ENCODE data around the gene FAM120AOS.
A peak's percentile ranks its signal among the peaks of the same experiment; 100 is the strongest.

The FAM120AOS gene

GRCh38 chr9:93453047-93453914 is at the start of gene FAM120AOS:
Gene FAM120AOS, minus strand, starts transcription at chr9:93453581. Its CDS starts 872 bp downstream, at chr9:93452709.
- peak within 1 kb of the TSS; percentile 81 for H3K4me3 ChIP-seq (ENCODE audit: low read depth, low read length)

GRCh38 chr9:93501406-93501805 is 48.0 kb upstream of the FAM120AOS start:
- H3K4me3 ChIP-seq (ENCODE audit: low read depth, low read length), result no peak overlapping the region

GRCh38 chr9:93500571-93501298 is 47.4 kb upstream of the FAM120AOS start:
- H3K4me3 ChIP-seq (ENCODE audit: low read depth, low read length), result no peak overlapping the region

DNA sequence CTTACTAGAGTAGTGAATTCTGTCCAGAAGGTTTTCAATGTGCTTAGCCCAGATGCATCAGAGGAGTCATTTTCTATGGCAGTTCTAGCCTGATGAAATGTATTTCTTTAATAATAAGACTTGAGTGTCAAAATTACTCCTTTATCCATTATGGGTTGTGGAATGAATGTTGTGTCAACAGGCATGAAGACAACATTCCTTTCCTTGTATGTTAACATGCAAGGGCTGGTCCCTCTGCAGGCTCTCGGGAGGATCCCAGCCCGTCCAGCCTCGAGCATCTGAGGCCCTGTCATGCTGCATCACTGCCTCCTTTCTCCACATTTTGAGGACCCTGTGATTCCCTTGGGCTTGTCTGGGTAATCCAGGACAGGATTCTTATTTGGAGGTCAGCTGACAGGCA is 42.9 kb upstream of the FAM120AOS start:
- no peak overlapping the region for H3K4me3 ChIP-seq (ENCODE audit: low read depth, low read length)

DNA sequence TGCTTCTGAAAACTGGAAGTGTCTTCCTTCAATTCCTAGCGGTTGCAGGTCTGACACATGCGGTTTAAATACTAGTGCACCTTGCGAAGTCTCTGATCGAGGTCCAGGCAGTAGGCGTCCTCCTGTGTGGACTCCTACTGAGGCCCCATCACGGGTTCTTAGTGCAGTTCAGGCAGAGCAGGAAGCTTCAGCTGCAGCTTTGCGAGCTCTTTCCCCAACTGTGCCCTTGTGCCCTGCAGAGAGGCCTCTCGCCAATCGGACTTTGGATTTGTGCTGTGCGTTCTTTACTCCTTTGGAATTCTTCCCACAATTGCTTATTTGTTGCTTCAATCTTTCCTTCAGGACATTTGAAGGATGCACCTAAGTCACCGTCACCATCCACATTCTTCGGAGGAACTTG is 40.6 kb upstream of the FAM120AOS start:
- H3K4me3 ChIP-seq (ENCODE audit: low read depth, low read length), result no peak overlapping the region

DNA sequence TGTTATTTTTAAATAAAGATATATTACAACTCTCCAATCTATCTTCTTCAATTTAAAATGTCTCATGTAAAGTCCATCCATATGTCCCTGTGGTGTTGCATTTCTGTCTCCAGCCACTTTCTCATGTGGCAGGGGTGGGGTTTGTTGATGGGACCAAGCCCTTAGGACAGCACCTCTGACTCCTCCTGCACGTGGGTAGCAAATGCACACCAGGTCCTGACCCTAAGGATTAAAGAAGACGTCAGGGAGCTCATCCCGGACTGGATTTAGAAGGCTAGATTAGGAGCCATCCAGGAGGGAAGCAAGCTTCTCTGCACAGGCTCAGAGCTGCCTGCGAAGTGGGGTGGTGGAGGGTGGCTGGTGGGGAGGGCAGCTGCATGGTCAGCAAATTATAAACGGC is 38.9 kb upstream of the FAM120AOS start:
- no peak overlapping the region for H3K4me3 ChIP-seq (ENCODE audit: low read depth, low read length)

GRCh38 chr9:93491593-93492232 is 38.3 kb upstream of the FAM120AOS start:
- no peak overlapping the region for H3K4me3 ChIP-seq (ENCODE audit: low read depth, low read length)

- H3K4me3 ChIP-seq (ENCODE audit: low read depth, low read length), result no peak overlapping the region
Observed at GRCh38 chr9:93488244-93488643, 34.9 kb upstream of the FAM120AOS start.

GRCh38 chr9:93486268-93486667 is 32.9 kb upstream of the FAM120AOS start:
- H3K4me3 ChIP-seq (ENCODE audit: low read depth, low read length), result no peak overlapping the region

- H3K4me3 ChIP-seq (ENCODE audit: low read depth, low read length), result no peak overlapping the region
Observed at GRCh38 chr9:93483497-93483896, 30.1 kb upstream of the FAM120AOS start.

DNA sequence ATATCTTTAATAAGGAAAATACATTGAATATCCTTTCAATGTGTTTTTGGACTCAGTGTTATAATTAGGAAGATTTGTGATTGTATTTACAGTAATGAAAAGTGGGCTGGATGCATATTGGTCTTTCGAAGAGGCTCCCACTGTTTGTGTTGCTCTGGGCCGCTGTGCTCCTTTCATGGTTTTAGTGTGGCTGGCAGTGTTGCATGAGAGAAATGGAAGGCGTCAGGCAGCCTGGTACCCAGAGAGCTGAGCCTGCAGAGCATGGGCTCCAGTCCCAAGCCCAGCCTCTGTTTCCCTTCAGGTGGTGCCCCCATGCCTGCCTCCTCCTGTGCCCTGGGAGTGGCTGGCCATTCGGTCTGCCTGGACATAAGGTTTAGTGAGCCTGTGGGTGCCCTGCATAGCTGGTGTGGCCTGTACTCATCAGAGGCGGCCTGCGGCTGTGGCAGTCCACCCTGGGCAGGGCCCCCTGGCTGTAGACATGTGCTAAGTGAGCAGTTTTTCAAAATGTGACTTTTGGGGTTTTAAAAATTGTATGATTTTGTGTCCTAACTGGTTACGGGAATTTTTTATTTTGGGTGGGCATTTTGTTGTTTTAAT is 27.4 kb upstream of the FAM120AOS start:
- no peak overlapping the region for H3K4me3 ChIP-seq (ENCODE audit: low read depth, low read length)

DNA sequence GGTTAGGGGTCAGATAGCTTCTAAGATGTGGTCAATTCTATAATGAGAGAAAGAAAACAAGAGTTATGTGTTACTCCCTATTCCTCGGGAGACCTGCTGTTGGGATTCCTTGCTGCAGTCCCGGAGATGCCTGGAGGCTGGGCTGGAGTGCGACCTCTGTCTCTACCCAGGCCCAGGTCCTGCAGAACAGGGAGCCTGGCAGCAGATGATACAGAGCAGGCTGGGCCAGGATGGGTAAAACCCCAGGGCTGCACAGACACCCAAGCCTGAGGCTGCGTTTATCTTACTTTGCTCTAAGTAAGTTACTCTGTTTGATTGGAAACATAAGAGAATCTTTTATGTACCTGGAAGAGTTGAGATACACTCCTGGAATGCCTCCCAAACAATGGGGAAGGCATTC is 26.9 kb upstream of the FAM120AOS start:
- H3K4me3 ChIP-seq (ENCODE audit: low read depth, low read length), result no peak overlapping the region

- no peak overlapping the region for H3K4me3 ChIP-seq (ENCODE audit: low read depth, low read length)
Observed at GRCh38 chr9:93479726-93480125, 26.3 kb upstream of the FAM120AOS start.

GRCh38 chr9:93477397-93477796 is 24.0 kb upstream of the FAM120AOS start:
- H3K4me3 ChIP-seq (ENCODE audit: low read depth, low read length), result no peak overlapping the region

DNA sequence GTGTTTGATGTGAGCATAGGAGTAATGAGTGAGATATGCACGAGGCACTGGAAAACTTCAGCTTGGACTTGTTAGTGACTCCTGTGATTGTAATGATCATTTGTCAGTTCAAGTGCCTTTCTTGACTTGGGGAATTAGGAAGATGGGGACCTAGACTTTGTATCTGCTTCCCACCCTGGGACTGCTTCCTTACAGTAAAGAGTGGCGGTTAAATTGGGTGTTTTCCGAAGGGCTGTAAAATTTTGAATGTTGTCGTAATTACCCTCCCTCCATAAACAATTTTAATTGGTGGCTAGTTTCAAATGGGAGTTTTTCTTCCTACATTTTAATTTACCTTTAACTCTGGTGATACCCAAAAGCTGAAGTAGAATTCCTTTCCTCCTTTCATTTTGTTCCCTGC is 23.5 kb upstream of the FAM120AOS start:
- H3K4me3 ChIP-seq (ENCODE audit: low read depth, low read length), result no peak overlapping the region

- no peak overlapping the region for H3K4me3 ChIP-seq (ENCODE audit: low read depth, low read length)
Observed at GRCh38 chr9:93475856-93476255, 22.5 kb upstream of the FAM120AOS start.

DNA sequence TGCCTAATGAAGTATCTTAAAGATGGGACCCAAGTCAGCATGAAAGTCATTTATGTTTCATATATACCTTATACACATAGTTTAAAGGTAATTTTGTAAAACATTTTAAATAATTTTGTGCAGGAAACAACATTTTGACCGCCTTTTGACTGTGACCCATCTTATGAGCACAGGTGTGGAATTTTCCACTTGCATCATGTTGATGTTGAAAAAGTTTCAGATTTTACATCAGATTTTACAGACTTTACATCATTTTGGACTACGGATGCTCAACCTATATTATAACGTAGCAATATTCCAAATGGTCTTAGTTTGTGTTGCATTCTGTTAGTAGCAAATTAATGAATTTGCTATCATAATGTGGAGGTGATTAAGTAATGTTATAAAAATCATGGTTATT is 21.7 kb upstream of the FAM120AOS start:
- H3K4me3 ChIP-seq (ENCODE audit: low read depth, low read length), result no peak overlapping the region

DNA sequence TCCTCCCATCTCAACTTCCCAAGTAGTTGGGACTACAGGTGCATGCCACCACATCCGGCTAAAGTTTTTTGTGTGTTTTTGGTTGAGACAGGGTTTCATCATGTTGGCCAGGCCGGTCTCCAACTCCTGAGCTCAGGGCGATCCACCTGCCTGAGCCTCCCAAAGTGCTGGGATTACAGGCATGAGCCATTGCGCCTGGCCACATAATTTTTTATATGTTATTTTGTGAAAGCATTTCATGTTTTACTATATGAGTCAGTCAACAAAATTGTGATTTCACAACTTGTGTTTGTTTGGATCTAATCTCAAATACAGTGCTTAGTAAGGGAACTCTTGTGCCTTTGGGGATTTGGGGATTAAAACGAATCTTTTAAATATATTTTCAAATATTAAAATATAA is 20.0 kb upstream of the FAM120AOS start:
- no peak overlapping the region for H3K4me3 ChIP-seq (ENCODE audit: low read depth, low read length)

GRCh38 chr9:93471124-93471523 is 17.7 kb upstream of the FAM120AOS start:
- H3K4me3 ChIP-seq (ENCODE audit: low read depth, low read length), result no peak overlapping the region

DNA sequence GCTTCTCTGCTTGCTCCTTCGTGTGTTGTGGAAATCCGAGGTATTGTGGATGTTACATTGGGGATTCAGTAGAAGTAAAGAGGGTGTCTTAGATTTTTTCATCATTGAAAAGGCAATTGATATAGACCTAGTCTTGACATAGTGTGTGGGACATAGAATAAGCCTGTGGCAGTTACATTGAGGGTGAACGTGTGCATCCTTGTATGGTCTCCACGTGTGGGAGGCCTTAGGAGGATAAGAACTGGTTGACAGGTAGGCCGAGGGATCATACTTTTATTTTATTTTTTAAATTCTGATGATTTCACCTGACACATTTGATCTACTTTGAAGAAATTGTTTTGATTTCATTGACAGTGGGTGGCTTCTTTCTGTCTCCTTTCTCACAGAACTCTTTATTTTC is 17.0 kb upstream of the FAM120AOS start:
- no peak overlapping the region for H3K4me3 ChIP-seq (ENCODE audit: low read depth, low read length)

DNA sequence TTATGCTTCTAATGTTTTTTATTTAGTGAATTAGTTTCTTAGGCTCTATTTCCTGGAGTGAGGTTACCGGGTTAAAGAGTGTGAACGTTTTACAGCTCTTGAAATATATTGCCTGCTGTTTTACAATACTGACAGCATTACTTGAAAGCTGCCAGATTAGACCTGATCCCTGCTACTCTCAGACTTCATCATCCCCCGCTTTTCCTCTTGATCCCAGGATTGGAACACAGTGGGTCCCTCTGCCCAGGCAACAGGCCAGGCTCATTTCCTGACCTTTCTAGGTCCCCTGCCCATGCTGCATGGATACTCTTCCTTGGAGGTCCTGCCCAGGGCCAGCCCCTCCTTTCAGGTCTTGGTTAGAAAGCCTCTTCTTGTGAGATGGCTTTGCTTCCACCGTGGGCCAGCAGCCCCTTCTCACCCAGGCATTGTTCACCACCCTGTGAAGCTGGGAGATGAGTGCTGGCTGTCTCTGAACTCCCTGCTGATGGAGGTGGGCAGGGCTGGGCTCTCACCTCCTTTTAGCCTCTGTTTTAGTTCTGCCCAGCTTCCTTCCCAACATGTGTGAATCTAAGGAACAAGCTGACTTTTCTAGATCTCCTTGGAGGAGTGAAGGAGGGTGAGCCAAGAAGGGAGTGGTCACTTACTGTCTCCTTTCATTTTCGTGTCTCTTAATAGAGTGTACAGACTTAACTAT is 15.5 kb upstream of the FAM120AOS start:
- no peak overlapping the region for H3K4me3 ChIP-seq (ENCODE audit: low read depth, low read length)

Measured in iPS-11a (cell line).